ENCODE data around the gene UBXN7.
"Not testable (repeated sequence)": the region's sequence is repeated elsewhere in the genome, so short reads cannot be mapped to it uniquely, and the experiment has no call there.

Gene UBXN7

GRCh38 chr3:196302551-196302950 lies 129.7 kb downstream of the UBXN7 start:
- H3K27ac ChIP-seq (ENCODE audit: extremely low read depth, low read depth, low read length); H3K4me1 ChIP-seq (ENCODE audit: control insufficient read depth, insufficient read depth, low read length); CTCF ChIA-PET; H3K9me3 ChIP-seq (ENCODE audit: control insufficient read depth, insufficient read depth, low read depth, low read length); POLR2A ChIA-PET; H3K4me3 ChIP-seq (ENCODE audit: low read depth, low read length): not testable (repeated sequence)
- peaks cover 0 to 14% of the 10 kb centered on the region in 2 experiments; a peak in 2 of 3 replicates for H3K36me3 ChIP-seq (ENCODE audit: control insufficient read depth in 2 of 2, insufficient read depth in 1 of 2, low read length in 2 of 2)

- no peak overlapping the region for H3K4me3 ChIP-seq (ENCODE audit: low read depth, low read length)
- H3K36me3 ChIP-seq (ENCODE audit: control insufficient read depth in 2 of 2, insufficient read depth in 1 of 2, low read length in 2 of 2), result peaks cover 0 to 16% of the 10 kb centered on the region in 2 experiments; a peak in 1 of 3 replicates
- ChIA-PET POLR2A (no interaction called here), CTCF (interaction anchor here (0.6 kb wide), 2 partner anchors 8 to 50 kb away, joined by 3 read pairs; no protein-coding TSS in a partner anchor)
- TF ChIP-seq ZNF76 (tag by site-specific recombination; IDR thresholded peaks at IDR 0.05; ENCODE audit: borderline replicate concordance, low read depth) (no peak), ZFP41 (tag by site-specific recombination; IDR thresholded peaks at IDR 0.05; ENCODE audit: borderline replicate concordance) (no peak), ZNF157 (tag by site-specific recombination; IDR thresholded peaks at IDR 0.05) (no peak)
- H3K27ac ChIP-seq (ENCODE audit: extremely low read depth, low read depth, low read length), result no peak overlapping the region
- no peaks in the 10 kb centered on the region for H3K4me1 ChIP-seq (ENCODE audit: control insufficient read depth, insufficient read depth, low read length)
- no peaks in the 10 kb centered on the region for H3K9me3 ChIP-seq (ENCODE audit: control insufficient read depth, insufficient read depth, low read depth, low read length)
Measured at GRCh38 chr3:196298521-196298920, 133.7 kb downstream of the UBXN7 start.

Data from HEK293 (cell line).